AG09309 (cell line): ENCODE data around the gene DNAJC22.
"Not testable (repeated sequence)": the region's sequence is repeated elsewhere in the genome, so short reads cannot be mapped to it uniquely, and the experiment has no call there.

Experiments
- DNase-seq: peaks from one replicate; pipeline ENCODE4 v3.0.0-alpha.2; 2010; ENCODE audit warnings: low read depth
- H3K4me3 ChIP-seq: 2 replicates; pipeline ENCODE4 v1.5.1; 2011; ENCODE audit warnings: mild to moderate bottlenecking, low read depth, low read length, moderate library complexity; ENCODE audit not compliant: control insufficient read depth
- CTCF ChIP-seq: IDR thresholded peaks from 2 replicates; pipeline ENCODE4 v1.5.1; 2011; ENCODE audit warnings: mild to moderate bottlenecking, low read depth, low read length, inconsistent platforms; ENCODE audit not compliant: insufficient read depth, control insufficient read depth; ENCODE audit errors: missing control alignments

Gene DNAJC22

GRCh38 chr12:49309386-49309785 is 37.3 kb upstream of the DNAJC22 start:
- no peak for TF ChIP-seq CTCF

GRCh38 chr12:49310451-49311000 is 36.2 kb upstream of the DNAJC22 start:
- not testable (repeated sequence) for DNase-seq, H3K4me3 ChIP-seq

More at GRCh38 chr12:49309386-49309785, 37.3 kb upstream of the DNAJC22 start:
- DNase-seq: no peak
- no peak overlapping the region for H3K4me3 ChIP-seq

- DNase-seq: no peak
- TF ChIP-seq CTCF: no peak
Measured at GRCh38 chr12:49314811-49315210, 31.9 kb upstream of the DNAJC22 start.

GRCh38 chr12:49317118-49317517 is 29.6 kb upstream of the DNAJC22 start:
- not testable (repeated sequence) for DNase-seq

More at GRCh38 chr12:49314811-49315210, 31.9 kb upstream of the DNAJC22 start:
- no peak overlapping the region for H3K4me3 ChIP-seq

GRCh38 chr12:49320411-49321103 is 26.1 kb upstream of the DNAJC22 start:
- DNase-seq, H3K4me3 ChIP-seq: not testable (repeated sequence)

More at GRCh38 chr12:49317118-49317517, 29.6 kb upstream of the DNAJC22 start:
- not testable (repeated sequence) for H3K4me3 ChIP-seq

GRCh38 chr12:49322367-49322707 is 24.4 kb upstream of the DNAJC22 start:
- no peak for DNase-seq
- no peak for TF ChIP-seq CTCF
- peak overlapping the region; percentile 79 for H3K4me3 ChIP-seq

GRCh38 chr12:49322708-49323523 is 23.8 kb upstream of the DNAJC22 start, which contains the start of gene TROAP:
Gene TROAP, plus strand, starts transcription at chr12:49323255. Its CDS starts 354 bp downstream, at chr12:49323609.
- peak; percentile 89 for DNase-seq
- no peak for TF ChIP-seq CTCF
- peak within 1 kb of the TSS; percentile 79 for H3K4me3 ChIP-seq

GRCh38 chr12:49323524-49324097 is 23.1 kb upstream of the DNAJC22 start:
- TF ChIP-seq CTCF: no peak
- peak overlapping the region; percentile 79 for H3K4me3 ChIP-seq
- no peak for DNase-seq
